H9 (cell line): ENCODE results near the gene A1CF. TPM values are rescaled to one million over a fixed set of nuclear protein-coding genes. Genes with fewer than 3 reads are reported as not detected.

ENCODE experiments used
- DNase-seq: peaks from one replicate; pipeline ENCODE4 v3.0.0-alpha.2; 2017
- H2AFZ ChIP-seq: one replicate; pipeline ENCODE4 v1.6.1; 2013; ENCODE audit warnings: mild to moderate bottlenecking, low read length, control low read depth, moderate library complexity
- H2AK5ac ChIP-seq: 2 replicates; pipeline ENCODE4 v1.6.1; 2013; ENCODE audit warnings: low read length, control low read depth, mixed read lengths; ENCODE audit not compliant: insufficient read length
- H2BK120ac ChIP-seq: one replicate; pipeline ENCODE4 v1.6.1; 2013; ENCODE audit warnings: low read depth, mild to moderate bottlenecking, low read length, control low read depth, inconsistent platforms; ENCODE audit not compliant: poor library complexity, severe bottlenecking
- H2BK12ac ChIP-seq: 2 replicates; pipeline ENCODE4 v1.6.1; 2013; ENCODE audit warnings: low read length, control low read depth, mixed read lengths, low read depth; ENCODE audit not compliant: insufficient read length
- H2BK15ac ChIP-seq: 2 replicates; pipeline ENCODE4 v1.6.1; 2013; ENCODE audit warnings: low read depth, low read length, control low read depth
- H2BK20ac ChIP-seq: one replicate; pipeline ENCODE4 v1.6.1; 2013; ENCODE audit warnings: low read depth, mild to moderate bottlenecking, low read length, control low read depth, inconsistent platforms; ENCODE audit not compliant: poor library complexity, severe bottlenecking
- H2BK5ac ChIP-seq: 2 replicates; pipeline ENCODE4 v1.6.1; 2013; ENCODE audit warnings: low read length, control low read depth, mixed read lengths; ENCODE audit not compliant: insufficient read length
- H3K14ac ChIP-seq: 2 replicates; pipeline ENCODE4 v1.6.1; 2013; ENCODE audit warnings: low read length, control low read depth; ENCODE audit not compliant: insufficient read depth
- H3K18ac ChIP-seq: 2 replicates; pipeline ENCODE4 v1.6.1; 2013; ENCODE audit warnings: low read depth, mild to moderate bottlenecking, mixed read lengths, low read length, control low read depth; ENCODE audit not compliant: insufficient read length
- H3K23ac ChIP-seq: 2 replicates; pipeline ENCODE4 v1.6.1; 2013; ENCODE audit warnings: low read length, control low read depth, mixed read lengths, low read depth; ENCODE audit not compliant: insufficient read length
- H3K23me2 ChIP-seq: 2 replicates; pipeline ENCODE4 v1.6.1; 2013; ENCODE audit warnings: low read depth, mild to moderate bottlenecking, mixed read lengths, low read length, control low read depth; ENCODE audit not compliant: insufficient read length, poor library complexity, severe bottlenecking
- H3K27ac ChIP-seq: 2 replicates; pipeline ENCODE4 v1.5.1; 2013; ENCODE audit warnings: low read length, control low read depth, mixed read lengths, low read depth; ENCODE audit not compliant: insufficient read length
- H3K27me3 ChIP-seq: 2 replicates; pipeline ENCODE4 v1.6.1; 2013; ENCODE audit warnings: low read length, control low read depth, inconsistent platforms; ENCODE audit not compliant: insufficient read depth
- H3K4ac ChIP-seq: 2 replicates; pipeline ENCODE4 v1.6.1; 2013; ENCODE audit warnings: low read depth, mild to moderate bottlenecking, control low read depth, inconsistent platforms, low read length, moderate library complexity
- H3K4me1 ChIP-seq: 2 replicates; pipeline ENCODE4 v1.6.1; 2013; ENCODE audit warnings: low read length, control low read depth, inconsistent platforms; ENCODE audit not compliant: insufficient read depth
- H3K4me2 ChIP-seq: 2 replicates; pipeline ENCODE4 v1.6.1; 2013; ENCODE audit warnings: low read length, control low read depth, mixed read lengths; ENCODE audit not compliant: insufficient read length, insufficient read depth
- H3K56ac ChIP-seq: 2 replicates; pipeline ENCODE4 v1.6.1; 2013; ENCODE audit warnings: low read depth, mild to moderate bottlenecking, mixed read lengths, low read length, control low read depth; ENCODE audit not compliant: insufficient read length
- H3K79me1 ChIP-seq: 2 replicates; pipeline ENCODE4 v1.6.1; 2013; ENCODE audit warnings: low read depth, mild to moderate bottlenecking, moderate library complexity, low read length, control low read depth, inconsistent platforms; ENCODE audit not compliant: insufficient read depth, poor library complexity, severe bottlenecking
- H3K79me2 ChIP-seq: 2 replicates; pipeline ENCODE4 v1.6.1; 2013; ENCODE audit warnings: low read length, control low read depth, inconsistent platforms; ENCODE audit not compliant: insufficient read depth
- H3K9ac ChIP-seq: 2 replicates; pipeline ENCODE4 v1.6.1; 2013; ENCODE audit warnings: low read length, control low read depth, mixed read lengths; ENCODE audit not compliant: insufficient read length; ENCODE audit errors: extremely low read depth
- H3K9me3 ChIP-seq: one replicate; pipeline ENCODE4 v1.6.1; 2013; ENCODE audit warnings: low read depth, low read length, inconsistent platforms; ENCODE audit not compliant: control insufficient read depth
- H3T11ph ChIP-seq: one replicate; pipeline ENCODE4 v1.6.1; 2013; ENCODE audit warnings: mild to moderate bottlenecking, low read length, control low read depth, inconsistent platforms
- H4K20me1 ChIP-seq: one replicate; pipeline ENCODE4 v1.6.1; 2013; ENCODE audit not compliant: control insufficient read depth, insufficient read length, insufficient read depth
- H4K5ac ChIP-seq: 2 replicates; pipeline ENCODE4 v1.6.1; 2013; ENCODE audit warnings: low read depth, mild to moderate bottlenecking, mixed read lengths, low read length, control low read depth; ENCODE audit not compliant: insufficient read length
- H4K8ac ChIP-seq: replicated peaks from 2 replicates; pipeline ENCODE4 v1.6.1; 2013; ENCODE audit warnings: low read length, control low read depth, mixed read lengths, low read depth; ENCODE audit not compliant: insufficient read length
- H4K91ac ChIP-seq: 2 replicates; pipeline ENCODE4 v1.6.1; 2013; ENCODE audit warnings: low read depth, mild to moderate bottlenecking, moderate library complexity, mixed read lengths, low read length, control low read depth; ENCODE audit not compliant: insufficient read length
- H3K27ac Mint-ChIP-seq, 3 experiments: 2 replicates in 2 of 3; 3 replicates in 1 of 3; pipeline ENCODE4 v1.8.0; 2020 to 2021; ENCODE audit warnings: mixed read lengths in 3 of 3, mild to moderate bottlenecking in 1 of 3, moderate library complexity in 1 of 3
- H3K27me3 Mint-ChIP-seq: 2 replicates; pipeline ENCODE4 v1.8.0; 2021; ENCODE audit warnings: low read depth, mild to moderate bottlenecking, moderate library complexity, mixed read lengths
- H3K36me3 Mint-ChIP-seq, 3 experiments: 2 replicates in 2 of 3; 3 replicates in 1 of 3; pipeline ENCODE4 v1.8.0; 2020 to 2021; ENCODE audit warnings: low read depth in 3 of 3, mixed read lengths in 3 of 3; ENCODE audit not compliant: insufficient read depth in 1 of 3
- H3K4me1 Mint-ChIP-seq, 2 experiments: 2 replicates each; pipeline ENCODE4 v1.8.0; 2020; ENCODE audit warnings: mixed read lengths in 2 of 2
- H3K4me3 Mint-ChIP-seq, 2 experiments: 2 replicates in 1 of 2; 3 replicates in 1 of 2; pipeline ENCODE4 v1.8.0; 2020 to 2021; ENCODE audit warnings: mild to moderate bottlenecking in 2 of 2, mixed read lengths in 2 of 2, moderate library complexity in 1 of 2
- H3K9me3 Mint-ChIP-seq, 2 experiments: 2 replicates in 1 of 2; 3 replicates in 1 of 2; pipeline ENCODE4 v1.8.0; 2020; ENCODE audit warnings: mild to moderate bottlenecking in 2 of 2, mixed read lengths in 2 of 2, moderate library complexity in 1 of 2
- WGBS: extraction: QIAGEN DNeasy Blood & Tissue Kit; methylation state at CpG from one replicate; pipeline ENCODE4 v1.1.7; 2013; ENCODE audit warnings: missing lambda C conversion rate, low lambda C conversion rate, mixed read lengths; ENCODE audit not compliant: insufficient read length; ENCODE audit errors: extremely low coverage; 5-methylcytosine and 5-hydroxymethylcytosine counted together
- total RNA-seq: library from RNA; stranded (reverse); gene quantifications from 2 replicates; pipeline ENCODE4 v1.2.1, GENCODE V29; 2021
- TF ChIP-seq, protein P1 (sequence below): fragments of 200-600 bp; sonication (generic); conservative IDR thresholded peaks from 3 replicates; pipeline ENCODE4 v1.8.0; 2021; ENCODE audit warnings: antibody characterized with exemption, mild to moderate bottlenecking

The A1CF gene
- total RNA-seq, 1 experiment from 2014 or later: not detected

DNA sequence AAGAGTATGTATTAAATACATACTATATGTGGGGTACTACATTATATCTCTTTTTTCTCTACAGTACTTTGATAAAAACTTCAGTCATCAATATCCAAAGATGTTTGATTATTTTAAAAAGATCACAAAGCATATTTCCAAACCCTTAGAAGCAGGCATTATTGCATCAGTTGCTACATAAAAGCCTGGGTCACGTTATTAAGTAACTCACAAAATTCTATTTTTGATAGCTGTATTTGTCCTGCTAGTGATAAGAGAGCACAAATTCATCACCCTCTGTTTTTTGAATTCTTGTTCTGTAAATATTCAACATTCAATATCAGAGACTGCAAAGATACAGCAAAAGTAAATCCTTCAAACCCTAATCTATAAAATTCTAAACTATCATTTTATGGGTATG is 30.0 kb downstream of the A1CF start:
- H3K27ac Mint-ChIP-seq: no peak overlapping the region
- Histone ChIP-seq H3K4ac (no peak overlapping the region), H3K23ac (no peak overlapping the region), H2BK15ac (no peak overlapping the region), H3K9ac (no peak overlapping the region), H3K18ac (no peak overlapping the region), H2BK12ac (no peak overlapping the region), H3K79me1 (no peaks in the 10 kb centered on the region), H3T11ph (no peak overlapping the region), H3K27ac (no peak overlapping the region), H2BK20ac (no peak overlapping the region), H4K20me1 (no peaks in the 10 kb centered on the region), H4K91ac (no peak overlapping the region), H3K14ac (no peak overlapping the region), H3K4me1 (peaks cover 2% of the 10 kb centered on the region; the same call in 1 of the 2 replicates), H3K56ac (no peak overlapping the region), H3K9me3 (no peaks in the 10 kb centered on the region), H2AFZ (no peak overlapping the region), H2AK5ac (no peak overlapping the region), H3K4me2 (no peak overlapping the region), H4K5ac (no peak overlapping the region), H2BK5ac (no peak overlapping the region), H4K8ac (no peak overlapping the region), H3K79me2 (no peaks in the 10 kb centered on the region), H3K23me2 (no peaks in the 10 kb centered on the region), H3K27me3 (no peaks in the 10 kb centered on the region), H2BK120ac (no peak overlapping the region)
- H3K9me3 Mint-ChIP-seq: no peaks in the 10 kb centered on the region
- TF ChIP-seq, protein P1, sequence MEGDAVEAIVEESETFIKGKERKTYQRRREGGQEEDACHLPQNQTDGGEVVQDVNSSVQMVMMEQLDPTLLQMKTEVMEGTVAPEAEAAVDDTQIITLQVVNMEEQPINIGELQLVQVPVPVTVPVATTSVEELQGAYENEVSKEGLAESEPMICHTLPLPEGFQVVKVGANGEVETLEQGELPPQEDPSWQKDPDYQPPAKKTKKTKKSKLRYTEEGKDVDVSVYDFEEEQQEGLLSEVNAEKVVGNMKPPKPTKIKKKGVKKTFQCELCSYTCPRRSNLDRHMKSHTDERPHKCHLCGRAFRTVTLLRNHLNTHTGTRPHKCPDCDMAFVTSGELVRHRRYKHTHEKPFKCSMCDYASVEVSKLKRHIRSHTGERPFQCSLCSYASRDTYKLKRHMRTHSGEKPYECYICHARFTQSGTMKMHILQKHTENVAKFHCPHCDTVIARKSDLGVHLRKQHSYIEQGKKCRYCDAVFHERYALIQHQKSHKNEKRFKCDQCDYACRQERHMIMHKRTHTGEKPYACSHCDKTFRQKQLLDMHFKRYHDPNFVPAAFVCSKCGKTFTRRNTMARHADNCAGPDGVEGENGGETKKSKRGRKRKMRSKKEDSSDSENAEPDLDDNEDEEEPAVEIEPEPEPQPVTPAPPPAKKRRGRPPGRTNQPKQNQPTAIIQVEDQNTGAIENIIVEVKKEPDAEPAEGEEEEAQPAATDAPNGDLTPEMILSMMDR: no peak
- H3K27me3 Mint-ChIP-seq: no peaks in the 10 kb centered on the region
- H3K4me1 Mint-ChIP-seq: peaks cover 16% of the 10 kb centered on the region in 2 experiments
- no peak for DNase-seq
- no peaks in the 10 kb centered on the region for H3K36me3 Mint-ChIP-seq
- H3K4me3 Mint-ChIP-seq: no peak overlapping the region
- no CpG with 5 or more reads among the region's 1 CpG for WGBS
